Measurements from ENCODE around the gene NKAIN1. TPM values are rescaled to one million over a fixed set of nuclear protein-coding genes. Genes with fewer than 3 reads are reported as not detected.

Gene NKAIN1
- total and polyA plus RNA-seq, 2 experiments from 2014 or later = 14.7 to 56.7 TPM

DNA sequence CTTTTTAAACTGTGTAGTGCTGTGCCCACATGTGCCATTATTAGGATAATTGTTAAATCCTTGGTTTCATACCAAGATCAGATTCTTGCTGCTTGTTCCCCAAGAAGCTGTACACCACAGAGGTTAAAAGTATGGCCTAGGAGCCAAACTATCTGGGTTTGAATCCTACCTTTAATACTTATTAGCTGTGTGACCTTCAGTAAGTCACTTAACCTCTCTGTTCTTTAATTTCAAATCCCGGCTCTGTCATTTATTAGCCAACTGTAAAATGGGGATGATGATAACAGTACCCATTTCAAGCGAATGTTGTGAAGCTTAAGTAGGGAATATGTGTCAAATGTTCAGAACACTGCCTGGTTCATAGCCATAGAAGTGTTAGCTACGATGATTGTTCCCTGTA is 32.6 kb downstream of the NKAIN1 start:
- no peaks in the 10 kb centered on the region for H3K4me1 ChIP-seq (ENCODE audit: insufficient read depth)
- H3K4me3 ChIP-seq = no peak overlapping the region
- no peaks in the 10 kb centered on the region for H3K9me2 ChIP-seq (ENCODE audit: insufficient read depth)
- H3K27ac ChIP-seq (ENCODE audit: low read depth) = no peak overlapping the region
- ATAC-seq (no peak), DNase-seq (ENCODE audit: low spot score) (no peak)
- no peaks in the 10 kb centered on the region for H3K27me3 Mint-ChIP-seq (ENCODE audit: insufficient read depth, low read depth, poor library complexity)
- H3K4me2 ChIP-seq = no peak overlapping the region
- no peak overlapping the region for H2AFZ ChIP-seq
- H3K36me3 ChIP-seq (ENCODE audit: insufficient read depth) = no peaks in the 10 kb centered on the region
- no peaks in the 10 kb centered on the region for H3K9me3 Mint-ChIP-seq
- H3K27me3 ChIP-seq (ENCODE audit: insufficient read depth) = no peaks in the 10 kb centered on the region
- H3K36me3 Mint-ChIP-seq (ENCODE audit: low read depth) = no peaks in the 10 kb centered on the region
- H4K20me1 ChIP-seq (replicated peaks; ENCODE audit: insufficient read depth) = no peaks in the 10 kb centered on the region
- TF ChIP-seq ZNF462 (CRISPR knock-in tag; IDR thresholded peaks at IDR 0.05) (no peak), EZH2 (IDR thresholded peaks at IDR 0.05; ENCODE audit: low read depth, unreplicated experiment) (no peak), EZH2phosphoT487 (IDR thresholded peaks at IDR 0.05; ENCODE audit: unreplicated experiment) (no peak), CTCF (conservative IDR thresholded peaks at IDR 0.05; ENCODE audit: low read depth in 2 of 2) (no peak), ETS1 (IDR thresholded peaks at IDR 0.05) (no peak), ZNF331 (CRISPR knock-in tag; IDR thresholded peaks at IDR 0.05; ENCODE audit: low read depth) (no peak)
- no peaks in the 10 kb centered on the region for H3K4me1 Mint-ChIP-seq
- H3F3A ChIP-seq (replicated peaks; ENCODE audit: low read depth) = no peaks in the 10 kb centered on the region; the same call in 1 of the 2 replicates
- H3K79me2 ChIP-seq (replicated peaks; ENCODE audit: insufficient read depth) = no peaks in the 10 kb centered on the region
- no peak overlapping the region for H3K4me3 Mint-ChIP-seq
- no peak overlapping the region for H3K27ac Mint-ChIP-seq

Data from GM23338 (cell line).